ENCODE data around the gene CYB5R2.
"Not testable (repeated sequence)": the region's sequence is repeated elsewhere in the genome, so short reads cannot be mapped to it uniquely, and the experiment has no call there.

The CYB5R2 gene

DNA sequence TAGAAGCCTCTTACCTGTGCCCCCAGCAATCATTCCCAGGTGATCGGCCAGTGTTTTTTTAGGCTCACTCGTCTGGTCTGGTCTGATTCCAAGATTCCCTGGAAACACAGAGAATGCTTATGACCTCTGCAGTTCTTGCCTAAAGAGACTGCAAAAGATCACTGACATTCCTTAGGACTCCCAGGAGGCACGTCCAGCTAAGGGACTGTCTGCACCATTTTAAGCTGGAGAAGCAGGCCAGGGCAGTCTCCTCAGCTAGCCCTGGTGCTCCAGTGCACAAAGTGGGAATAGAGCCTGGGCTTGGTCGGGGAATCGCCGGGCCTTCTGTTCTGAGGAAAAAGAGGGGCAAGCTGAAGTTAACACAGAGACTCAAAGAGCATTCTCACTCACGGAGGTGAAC is 4.8 kb downstream of the CYB5R2 start:
- no peak for DNase-seq

DNA sequence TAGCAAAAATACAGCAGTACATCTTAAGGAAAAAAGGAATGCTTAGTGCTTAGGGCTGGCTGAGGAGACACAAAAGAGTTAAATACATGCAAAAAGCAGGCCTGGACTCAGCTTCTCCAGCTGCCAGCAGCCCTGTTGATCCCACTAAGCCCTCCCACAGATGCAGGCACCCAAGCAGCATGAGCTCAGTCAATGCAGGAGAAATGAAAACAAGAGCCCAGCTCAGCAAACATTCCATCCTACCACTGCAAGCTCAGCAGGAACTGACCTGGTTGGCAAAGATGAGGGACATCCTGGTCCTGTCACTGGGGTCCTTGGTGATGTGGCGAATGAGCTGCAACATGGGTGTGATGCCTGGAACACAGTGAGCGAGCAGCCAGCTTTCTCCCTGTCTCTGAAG is 5.8 kb downstream of the CYB5R2 start:
- no peak for DNase-seq

DNA sequence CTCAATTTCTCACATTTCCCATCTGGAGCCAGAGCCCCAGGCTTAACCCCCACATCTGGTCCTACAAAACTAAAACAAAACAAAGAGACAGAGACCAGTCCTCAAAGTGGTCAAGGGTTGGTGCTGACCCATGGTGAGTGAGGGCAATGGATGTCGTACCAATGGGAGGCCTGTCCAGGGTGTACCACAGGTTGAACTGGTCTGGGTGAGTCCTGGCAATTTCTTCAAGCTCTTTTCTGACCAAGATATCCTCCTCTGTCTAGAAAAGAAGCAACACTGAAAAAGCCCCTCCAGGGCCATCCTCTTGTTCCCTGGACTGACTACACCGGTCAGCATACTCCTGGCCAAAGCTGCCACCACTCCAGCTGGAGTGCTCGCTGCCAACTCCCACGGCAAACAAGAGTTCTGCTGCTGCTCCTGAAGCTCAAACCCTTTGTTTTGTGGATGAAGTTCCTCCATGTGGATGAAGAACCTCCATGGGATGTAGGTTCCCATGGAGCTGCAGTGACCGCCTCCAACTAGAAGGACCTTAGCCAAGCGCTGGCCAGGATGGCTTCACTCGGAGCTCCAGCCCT is 6.9 kb downstream of the CYB5R2 start:
- no peak for DNase-seq

DNA sequence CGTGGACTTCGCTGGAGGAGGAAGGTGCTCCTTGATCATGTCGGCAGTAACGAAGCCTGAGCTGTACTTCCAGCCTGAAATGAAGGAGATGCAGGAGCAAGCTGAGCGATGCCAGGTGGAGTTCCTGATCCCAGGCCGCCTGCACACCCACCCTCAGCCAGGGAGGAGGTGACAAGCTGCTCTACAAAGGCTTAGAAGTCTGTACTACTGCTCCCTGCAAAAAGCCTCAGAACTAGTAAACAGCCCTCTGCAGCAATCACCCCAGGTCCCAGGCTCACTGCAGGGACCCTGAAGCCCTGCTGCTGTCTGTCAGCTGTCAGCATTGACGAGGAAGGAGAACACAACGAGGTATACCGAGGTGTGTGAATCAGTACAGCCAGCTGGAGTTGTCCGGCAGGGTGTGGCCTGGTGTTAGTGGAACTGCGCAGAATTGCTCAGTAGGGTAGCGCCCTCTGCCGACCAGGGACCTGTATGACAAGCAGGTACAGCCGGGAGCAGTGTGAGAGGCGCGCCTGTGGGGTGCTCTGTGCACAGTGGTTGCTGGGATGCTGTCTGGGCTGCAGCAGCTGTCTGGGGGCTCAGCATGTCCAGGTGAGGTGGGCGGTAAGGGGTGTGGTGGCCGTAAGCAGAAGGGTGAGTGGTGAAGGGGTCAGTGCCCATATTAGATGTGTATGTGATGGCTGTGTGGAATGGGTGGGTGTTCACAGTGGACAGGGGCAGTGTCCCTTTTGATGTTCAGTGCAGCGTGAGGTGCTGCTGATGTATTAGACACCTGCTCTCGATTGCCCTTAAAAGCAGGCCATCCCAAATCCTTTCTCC is 7.6 kb downstream of the CYB5R2 start:
- peak; percentile 31 for DNase-seq

DNA sequence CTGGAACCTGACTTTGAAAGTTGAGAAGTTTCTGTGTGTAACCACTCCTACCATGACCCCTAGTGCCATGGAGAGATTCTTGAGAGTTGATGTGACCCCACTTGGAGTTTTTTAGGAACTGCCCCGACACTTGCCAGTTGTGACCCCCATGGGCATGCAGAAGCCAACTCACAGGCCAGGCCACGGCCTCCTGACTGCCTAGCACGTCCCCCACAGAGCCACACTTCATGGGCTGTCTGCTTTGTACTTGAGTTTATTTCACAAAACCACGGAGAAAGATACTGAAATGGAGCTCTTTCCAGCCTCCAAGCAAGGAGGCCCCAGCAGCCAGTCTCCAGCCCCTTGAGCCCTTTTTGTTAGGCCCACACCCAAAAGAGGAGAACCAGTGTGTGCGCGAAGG is 8.4 kb downstream of the CYB5R2 start:
- DNase-seq, result no peak

DNA sequence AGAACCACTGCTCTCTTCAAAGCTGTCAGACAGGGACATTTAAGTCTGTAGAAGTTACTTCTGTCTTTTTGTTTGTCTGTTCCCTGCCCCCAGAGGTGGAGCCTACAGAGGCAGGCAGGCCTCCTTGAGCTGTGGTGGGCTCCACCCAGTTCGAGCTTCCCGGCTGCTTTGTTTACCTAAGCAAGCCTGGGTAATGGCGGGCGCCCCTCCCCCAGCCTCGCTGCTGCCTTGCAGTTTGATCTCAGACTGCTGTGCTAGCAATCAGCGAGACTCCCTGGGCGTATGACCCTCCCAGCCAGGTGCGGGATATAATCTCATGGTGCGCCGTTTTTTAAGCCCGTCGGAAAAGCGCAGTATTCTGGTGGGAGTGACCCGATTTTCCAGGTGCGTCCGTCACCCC is 9.8 kb downstream of the CYB5R2 start:
- DNase-seq, result not testable (repeated sequence)

DNA sequence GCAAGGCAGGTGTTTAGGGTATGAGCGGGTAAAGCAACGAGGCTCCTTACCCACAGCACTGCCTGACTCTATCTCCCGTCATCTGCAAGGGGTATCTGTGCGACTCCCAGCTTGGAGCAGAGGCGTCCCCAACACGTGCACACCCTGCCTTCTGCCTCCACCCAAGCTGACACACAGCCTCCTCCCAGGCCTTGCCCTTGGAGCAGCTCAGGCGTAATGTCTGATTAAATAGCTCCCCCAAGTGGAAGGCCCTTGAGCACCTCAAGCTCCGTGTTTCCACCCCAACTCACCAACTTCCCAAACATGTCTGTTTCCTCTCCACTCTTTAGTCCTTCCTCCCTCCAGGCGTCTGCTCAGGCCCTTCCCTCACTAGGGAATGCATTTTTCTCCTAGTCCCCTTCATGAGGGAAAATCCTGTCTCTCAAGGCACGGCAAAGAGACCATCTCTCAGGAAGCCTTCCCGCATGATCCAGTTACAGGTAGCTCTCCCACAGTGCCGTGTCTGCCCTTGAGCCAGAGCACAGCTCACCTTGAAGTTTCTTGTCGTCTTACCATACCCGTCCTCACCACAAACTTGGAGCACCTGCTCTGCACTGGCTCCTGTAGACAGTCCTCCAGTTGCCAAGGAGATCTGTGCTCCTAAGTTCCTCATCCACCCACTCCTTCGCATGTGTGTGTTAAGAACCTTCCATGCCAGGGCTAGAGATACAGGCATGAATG is 15.8 kb downstream of the CYB5R2 start:
- no peak for DNase-seq

DNA sequence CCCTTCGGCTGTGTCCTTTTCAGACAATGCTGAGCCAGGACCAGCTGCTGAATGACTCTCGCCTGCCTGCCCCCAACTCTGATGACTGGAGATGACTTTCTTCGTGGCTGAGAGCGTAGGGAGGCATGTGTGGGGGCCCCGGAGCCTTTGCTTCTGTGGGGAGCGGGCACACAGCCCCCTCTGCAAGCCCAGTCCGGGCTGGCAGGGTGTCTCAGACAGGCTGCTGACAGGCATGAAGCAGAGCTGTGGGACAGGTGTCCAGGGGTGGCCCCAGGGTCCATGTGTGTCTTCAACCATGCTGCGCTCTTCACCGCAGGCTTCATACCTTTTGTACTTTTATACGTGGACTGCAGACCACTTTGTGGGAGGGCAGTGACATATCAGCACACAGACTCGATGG is 16.6 kb downstream of the CYB5R2 start:
- no peak for DNase-seq

DNA sequence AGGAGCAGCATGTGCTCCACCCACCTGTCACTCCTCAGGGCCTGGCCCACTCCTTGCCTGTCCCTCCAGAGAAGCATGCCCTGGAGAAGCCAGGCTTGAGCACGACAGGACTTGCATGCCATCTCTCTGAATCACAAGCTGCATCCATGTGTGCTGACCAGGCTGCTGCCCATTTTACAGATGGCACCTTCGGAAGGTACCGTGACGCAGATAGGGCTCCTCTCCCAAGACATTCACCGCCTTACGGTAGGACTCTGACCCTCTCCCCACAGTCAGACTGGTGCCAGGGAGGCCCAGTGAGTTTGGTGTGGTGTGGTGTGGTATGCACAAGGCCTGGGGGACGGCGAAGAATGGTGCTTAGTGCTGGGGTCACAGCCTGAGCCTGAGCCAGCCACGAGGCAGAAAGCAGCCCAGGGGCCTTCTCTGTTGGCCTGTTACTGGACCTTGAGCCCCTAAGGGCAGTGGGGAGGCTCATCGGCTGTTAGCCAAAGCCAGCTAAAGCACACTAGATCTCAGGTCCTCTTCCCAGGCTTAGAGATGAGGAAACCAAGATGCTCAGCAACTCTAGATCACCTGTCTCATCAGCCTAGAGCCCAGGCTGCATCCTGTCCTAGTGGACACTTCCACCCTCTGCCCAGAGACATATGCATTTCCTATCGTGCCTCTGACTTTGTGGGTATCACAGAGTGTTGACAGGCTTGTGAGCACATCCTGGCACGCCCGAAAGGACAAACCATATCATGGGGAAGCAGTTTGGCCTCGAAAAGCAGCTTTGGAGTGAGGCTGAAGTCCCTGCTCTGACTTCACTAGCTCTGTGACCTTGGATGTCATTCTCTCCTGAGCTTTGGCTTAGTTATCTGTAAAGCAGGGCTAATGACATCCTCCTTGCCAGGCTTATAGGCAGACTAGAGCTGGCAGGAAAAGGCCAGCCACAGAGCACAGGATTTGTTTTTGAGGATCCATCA is 17.8 kb downstream of the CYB5R2 start:
- DNase-seq, result no peak

DNA sequence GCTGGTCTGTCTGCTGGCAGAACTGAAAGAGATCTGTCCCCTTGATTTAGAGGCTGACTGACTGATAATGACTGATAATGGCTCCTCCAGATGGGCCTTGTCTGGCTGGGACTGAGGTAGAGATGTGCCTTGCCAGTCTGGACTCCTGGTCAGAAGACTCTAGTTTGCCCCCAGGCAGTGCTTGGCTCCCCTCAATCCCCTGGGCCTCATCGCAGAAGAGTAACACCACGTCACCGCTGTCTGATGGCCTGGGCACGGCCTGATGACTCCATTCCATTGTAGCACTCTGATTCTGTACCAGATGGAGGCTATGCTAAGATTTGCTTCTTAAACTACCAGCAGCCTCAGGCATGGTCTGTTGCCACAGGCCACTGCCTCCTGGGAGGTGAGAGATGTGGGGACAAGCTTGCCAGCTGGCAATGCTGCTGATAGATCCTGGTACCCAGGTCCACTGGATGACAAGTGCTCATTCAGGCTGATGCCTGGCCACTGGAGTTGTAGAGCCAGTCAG is 19.1 kb downstream of the CYB5R2 start:
- DNase-seq, result no peak

DNA sequence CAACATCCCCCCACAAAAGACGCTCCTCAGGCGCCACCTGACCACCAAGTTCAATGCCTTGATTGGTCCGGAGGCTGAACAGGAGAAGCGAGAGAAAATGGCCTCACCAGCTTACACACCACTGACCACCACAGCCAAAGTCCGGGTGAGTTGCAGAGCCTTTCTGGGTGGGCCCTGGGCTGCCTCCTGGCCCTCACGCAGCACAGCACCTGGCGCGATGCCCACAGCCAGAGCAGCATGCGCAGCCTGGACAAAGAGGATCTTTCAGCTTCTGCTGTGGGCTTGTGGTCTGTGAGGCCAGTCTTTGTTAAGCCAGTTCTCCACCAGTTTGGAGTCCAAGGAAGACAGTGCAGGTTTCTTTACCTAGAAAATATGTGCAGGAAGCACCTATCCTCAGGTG is 21.6 kb downstream of the CYB5R2 start:
- DNase-seq, result no peak

DNA sequence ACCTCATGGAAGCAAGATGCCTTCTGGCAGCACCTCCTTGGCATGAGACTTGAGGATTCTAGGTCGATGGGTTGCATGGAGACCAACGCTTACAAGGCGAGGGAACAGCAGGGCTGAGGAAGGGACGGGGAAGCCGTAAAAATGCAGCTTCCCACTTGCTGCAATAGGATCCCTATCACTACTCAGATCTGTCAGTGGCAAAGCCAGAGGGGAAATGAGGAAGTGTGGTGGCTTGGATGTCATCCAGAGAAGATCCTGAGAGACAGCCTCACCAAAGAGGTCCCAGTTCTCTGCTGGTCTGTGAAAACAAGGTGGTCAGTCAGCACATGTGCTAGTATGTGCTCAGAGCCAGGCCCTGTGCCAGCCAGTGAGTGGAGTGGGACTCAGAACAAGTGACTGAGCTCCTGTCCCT is 22.2 kb downstream of the CYB5R2 start:
- no peak for DNase-seq

DNA sequence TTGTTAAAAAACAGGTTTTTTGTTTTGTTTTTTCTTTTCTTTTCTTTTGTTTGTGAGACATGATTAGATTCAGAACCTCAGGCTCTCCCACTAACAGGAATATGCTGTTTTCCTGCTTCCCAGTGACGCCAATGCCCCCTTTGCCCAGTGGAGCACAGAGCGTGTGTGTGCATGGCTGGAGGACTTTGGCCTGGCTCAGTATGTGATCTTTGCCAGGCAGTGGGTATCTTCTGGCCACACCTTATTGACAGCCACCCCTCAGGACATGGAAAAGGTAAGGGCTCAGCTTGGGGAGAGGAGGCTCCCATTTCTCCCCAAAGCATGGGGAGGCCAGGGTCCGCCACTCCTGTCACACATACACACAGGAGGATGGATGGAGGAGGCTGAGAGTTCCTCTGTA is 25.0 kb downstream of the CYB5R2 start:
- DNase-seq, result no peak

DNA sequence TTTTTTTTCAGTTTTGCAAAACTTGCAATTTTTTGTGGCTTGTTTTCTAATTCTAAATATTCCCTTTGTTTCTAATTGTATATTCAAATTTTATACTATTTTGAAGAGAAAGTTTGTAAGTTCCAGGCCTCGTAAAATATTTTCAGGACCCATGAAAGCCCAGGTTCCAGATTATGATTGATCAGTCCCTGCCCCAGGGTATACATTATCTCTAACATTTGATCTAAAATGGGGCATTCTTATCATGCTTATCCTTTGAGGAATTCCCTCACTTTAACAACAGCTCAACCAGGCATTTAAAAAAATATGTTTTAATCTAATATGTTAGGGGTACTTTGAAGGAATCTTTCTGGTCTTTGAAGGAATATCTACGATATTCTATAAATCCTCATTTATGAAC is 26.4 kb downstream of the CYB5R2 start:
- DNase-seq, result no peak

DNA sequence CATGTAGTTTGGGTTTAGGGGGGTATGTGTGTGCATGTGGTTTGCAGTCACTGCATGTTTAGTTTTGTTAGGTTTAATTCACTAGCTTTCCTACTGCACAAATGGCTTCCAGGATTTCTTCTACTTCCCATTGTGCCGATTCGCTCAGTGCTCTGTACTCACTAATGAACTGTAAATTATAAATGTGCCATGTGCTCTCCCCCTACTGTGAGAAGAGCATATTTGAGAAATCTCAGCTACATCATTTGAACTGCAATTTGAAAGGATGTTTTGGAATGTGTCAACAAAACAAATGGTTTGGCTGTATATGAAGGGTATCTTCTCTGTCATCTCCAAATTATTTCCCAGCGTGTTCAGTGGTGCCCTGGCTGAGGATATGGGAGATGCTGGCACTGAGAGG is 28.1 kb downstream of the CYB5R2 start:
- no peak for DNase-seq

DNA sequence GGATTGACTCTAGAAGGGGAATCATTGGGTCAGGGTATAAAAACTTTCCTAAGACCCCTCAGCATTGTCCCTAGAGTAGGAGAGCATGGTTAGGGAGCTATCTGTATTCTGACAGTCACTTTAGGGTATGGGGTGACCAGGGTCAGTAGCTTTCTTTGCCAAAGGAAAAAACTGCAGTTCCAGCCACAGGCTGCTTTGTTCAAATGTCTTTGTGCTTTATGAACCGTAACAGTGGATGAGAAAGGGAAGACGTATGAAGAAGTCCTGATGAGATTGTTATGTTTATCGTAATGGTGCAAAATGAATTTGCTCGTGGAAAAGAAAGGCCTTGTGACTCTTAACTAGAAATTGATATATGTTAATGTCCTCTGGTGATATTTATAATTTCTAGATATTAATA is 30.0 kb downstream of the CYB5R2 start:
- DNase-seq, result no peak

DNA sequence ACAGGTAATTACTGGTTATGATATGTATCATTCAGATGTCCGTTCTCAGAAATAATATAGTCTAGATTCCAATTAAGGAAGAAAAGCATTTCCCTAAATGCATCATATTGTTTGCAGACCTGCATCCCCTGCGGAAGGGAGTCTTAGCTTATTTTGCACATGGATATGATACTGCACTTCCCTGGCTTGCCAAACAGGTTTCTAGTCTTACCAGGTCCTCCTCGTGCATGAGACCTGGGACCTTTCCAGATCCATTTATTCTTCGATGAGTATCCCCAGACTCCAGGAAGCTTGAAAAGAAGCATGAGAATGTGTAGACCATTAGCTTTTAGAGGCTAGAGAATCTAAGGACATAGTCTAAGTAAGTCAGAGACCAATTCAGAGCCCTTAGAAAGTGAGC is 30.6 kb downstream of the CYB5R2 start:
- DNase-seq, result no peak

DNA sequence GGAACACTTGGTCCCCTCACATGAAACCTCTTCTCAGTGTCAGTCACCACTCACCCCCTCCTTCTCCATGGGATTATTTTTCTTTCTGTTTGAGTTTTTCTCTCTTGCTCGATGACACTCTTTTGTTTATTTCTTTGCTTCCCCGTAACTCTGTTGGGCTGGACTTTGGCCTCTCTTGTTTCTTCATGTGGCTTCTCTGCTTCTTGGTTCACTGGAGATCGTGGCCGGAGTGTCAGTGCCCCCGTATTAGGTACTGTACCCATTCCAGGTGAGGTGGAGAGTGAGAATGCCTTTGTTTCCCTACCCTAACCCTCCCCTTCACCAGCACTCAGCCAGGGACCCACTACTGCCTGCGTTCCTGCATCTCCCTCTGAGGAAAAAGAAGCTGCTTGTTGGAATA is 32.5 kb downstream of the CYB5R2 start:
- DNase-seq, result no peak

DNA sequence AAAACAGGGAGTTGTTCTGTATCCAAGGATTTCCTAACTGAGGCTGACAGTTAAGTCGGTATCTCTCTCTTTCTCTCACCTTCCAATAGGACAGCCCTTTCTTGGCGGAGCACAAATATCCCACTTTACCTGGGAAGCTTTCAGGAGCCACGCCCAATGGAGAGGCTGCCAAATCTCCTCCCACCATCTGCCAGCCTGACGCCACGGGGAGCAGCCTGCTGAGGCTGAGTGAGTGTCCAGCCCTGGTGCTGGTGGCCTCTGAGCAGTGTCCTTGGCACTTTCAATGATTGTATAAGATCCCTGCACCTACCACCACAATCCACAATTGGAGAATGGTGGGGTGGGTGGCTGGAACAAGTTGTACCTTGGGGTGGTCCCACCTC is 33.7 kb downstream of the CYB5R2 start:
- no peak for DNase-seq

DNA sequence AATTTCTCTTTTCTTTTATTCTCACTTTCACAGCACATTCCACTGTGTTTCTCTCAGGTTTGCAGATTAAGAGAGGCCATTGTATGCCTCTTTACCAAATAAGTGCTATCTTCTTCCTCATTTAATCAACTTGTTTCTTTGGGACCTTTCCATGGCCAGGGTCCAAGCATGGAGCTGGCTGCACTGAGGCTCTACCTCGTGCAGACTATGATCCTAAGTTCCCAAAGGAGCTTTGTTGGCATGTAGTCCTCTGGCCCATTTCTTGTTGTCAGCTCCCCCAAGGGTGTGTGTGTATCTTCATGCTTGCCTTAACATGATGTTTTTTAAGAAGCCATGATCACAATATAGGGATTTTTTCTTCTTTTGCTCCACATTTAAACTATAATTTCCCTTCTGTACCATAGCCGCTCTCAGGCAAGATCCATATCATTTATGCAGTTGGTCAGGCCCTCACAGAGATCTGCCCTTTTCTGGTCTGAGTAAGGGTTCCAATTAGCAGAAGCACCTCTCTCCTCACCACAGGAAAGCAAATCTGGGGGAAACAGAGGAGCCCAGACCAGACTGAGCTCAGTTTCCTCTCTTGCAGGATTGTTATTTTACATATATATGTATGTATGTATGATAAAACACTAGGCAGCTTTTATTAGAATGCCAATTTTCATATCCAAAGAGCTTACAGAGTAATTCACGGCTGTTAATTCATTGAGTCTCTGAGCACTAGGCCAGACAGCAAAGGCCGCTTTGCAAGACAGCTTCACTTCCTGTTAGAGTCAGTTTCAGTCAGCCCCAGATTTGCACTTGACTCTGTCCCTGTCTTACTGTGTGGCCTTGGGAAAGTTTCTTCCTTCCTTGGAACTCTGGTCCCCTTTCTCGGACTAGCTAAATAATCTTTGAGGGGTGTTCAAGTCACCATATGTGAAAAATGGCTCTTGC is 34.3 kb downstream of the CYB5R2 start:
- no peak for DNase-seq

DNA sequence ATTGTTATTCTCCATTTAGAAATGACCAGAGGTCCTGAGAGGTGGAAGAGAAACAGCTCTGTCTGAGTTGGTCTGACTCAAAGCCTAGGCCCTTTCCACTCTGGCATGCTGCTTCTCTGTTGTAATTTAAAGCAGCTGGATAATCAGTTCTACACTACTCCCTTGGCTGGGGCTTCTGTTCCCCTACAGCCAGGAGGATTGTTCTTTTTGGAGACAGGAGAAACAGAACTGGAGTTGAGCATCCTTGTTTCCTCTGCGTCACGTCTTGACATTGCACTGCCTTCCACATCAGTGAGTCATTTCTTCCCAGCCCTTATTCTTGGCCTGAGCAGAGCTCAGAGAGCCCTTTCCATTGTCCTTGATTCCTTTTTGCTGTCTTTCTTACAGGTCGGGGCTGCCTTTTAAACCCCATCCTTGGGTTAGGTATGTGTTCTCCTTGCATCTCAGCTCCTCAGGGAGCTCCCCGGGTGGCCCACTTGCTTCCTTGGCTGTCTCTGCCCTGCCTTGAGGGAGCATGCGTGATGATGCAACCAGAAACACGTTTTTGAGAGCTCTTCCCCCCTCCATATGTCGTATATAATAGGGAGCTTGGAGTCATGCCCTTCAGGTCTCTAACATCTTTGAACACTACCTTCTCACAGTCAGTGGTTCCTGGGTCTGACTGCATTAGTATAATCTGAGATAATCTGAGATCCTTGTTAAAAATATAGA is 35.7 kb downstream of the CYB5R2 start:
- no peak for DNase-seq
